ENCODE measurements around the gene DBX2.

Gene DBX2

DNA sequence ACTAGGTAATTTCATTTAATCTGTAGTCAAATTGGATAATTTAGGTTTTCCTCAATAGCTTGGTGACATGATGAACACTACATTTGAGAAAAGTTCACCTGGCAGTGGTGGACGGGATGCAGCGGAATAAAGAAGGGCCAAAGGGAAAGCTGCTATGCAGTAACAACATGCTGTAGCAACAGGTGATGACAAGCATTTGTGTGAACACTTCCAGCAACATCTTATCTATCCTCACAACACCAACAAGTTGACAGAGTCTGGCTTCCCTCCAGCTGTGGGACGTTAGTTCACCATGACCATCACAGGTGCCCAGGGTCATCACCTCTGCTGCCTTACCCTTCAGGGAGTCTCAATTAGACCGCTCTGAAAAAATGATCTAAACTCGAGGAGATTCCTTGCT lies 8.3 kb downstream of the DBX2 start:
- Histone ChIP-seq H4K20me1 (ENCODE audit: insufficient read depth, low read length) (no peaks in the 10 kb centered on the region), H3K79me2 (ENCODE audit: low read length) (no peaks in the 10 kb centered on the region), H2AFZ (ENCODE audit: low read length) (no peak overlapping the region), H3K9ac (ENCODE audit: low read length) (no peak overlapping the region), H3F3A (ENCODE audit: insufficient read depth, low read length) (no peaks in the 10 kb centered on the region), H3K4me3 (ENCODE audit: low read length) (no peak overlapping the region), H3K9me2 (replicated peaks; ENCODE audit: insufficient read depth, low read length) (no peaks in the 10 kb centered on the region), H3K36me3 (replicated peaks; ENCODE audit: insufficient read depth, low read length) (no peaks in the 10 kb centered on the region), H3K27ac (ENCODE audit: low read length) (no peak overlapping the region), H3K27me3 (replicated peaks; ENCODE audit: insufficient read depth, low read length) (no peaks in the 10 kb centered on the region), H3K9me3 (replicated peaks; ENCODE audit: insufficient read depth, low read length) (no peaks in the 10 kb centered on the region), H3K4me1 (ENCODE audit: low read length) (no peaks in the 10 kb centered on the region), H3K4me2 (ENCODE audit: low read depth, low read length) (no peak overlapping the region)
- TF ChIP-seq, protein P1, sequence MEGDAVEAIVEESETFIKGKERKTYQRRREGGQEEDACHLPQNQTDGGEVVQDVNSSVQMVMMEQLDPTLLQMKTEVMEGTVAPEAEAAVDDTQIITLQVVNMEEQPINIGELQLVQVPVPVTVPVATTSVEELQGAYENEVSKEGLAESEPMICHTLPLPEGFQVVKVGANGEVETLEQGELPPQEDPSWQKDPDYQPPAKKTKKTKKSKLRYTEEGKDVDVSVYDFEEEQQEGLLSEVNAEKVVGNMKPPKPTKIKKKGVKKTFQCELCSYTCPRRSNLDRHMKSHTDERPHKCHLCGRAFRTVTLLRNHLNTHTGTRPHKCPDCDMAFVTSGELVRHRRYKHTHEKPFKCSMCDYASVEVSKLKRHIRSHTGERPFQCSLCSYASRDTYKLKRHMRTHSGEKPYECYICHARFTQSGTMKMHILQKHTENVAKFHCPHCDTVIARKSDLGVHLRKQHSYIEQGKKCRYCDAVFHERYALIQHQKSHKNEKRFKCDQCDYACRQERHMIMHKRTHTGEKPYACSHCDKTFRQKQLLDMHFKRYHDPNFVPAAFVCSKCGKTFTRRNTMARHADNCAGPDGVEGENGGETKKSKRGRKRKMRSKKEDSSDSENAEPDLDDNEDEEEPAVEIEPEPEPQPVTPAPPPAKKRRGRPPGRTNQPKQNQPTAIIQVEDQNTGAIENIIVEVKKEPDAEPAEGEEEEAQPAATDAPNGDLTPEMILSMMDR (IDR thresholded peaks at IDR 0.05; ENCODE audit: low read length): no peak
- TF ChIP-seq EZH2phosphoT487 (IDR thresholded peaks at IDR 0.05; ENCODE audit: low read length) (no peak), EZH2 (optimal IDR thresholded peaks at IDR 0.05; ENCODE audit: low read depth, low read length) (no peak)
- DNase-seq: no peak

DNA sequence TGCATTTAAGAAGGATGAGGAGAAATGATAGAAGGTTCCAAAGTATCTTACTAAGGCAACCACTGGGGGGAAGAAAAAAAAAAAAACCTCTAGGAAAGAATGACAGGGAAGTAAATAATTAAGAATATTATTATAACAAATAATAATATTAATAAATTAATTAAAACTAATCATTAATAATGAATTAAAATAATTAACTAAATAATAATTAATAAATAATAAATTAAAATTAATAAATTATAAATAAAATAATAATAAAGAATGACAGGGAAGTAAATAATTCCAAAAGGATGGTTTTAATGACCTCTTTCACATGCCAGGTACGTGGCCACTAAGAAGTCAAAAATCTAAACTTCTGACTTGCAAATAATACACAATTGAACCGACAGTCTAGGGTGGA lies 9.9 kb downstream of the DBX2 start:
- Histone ChIP-seq H3K9me3 (replicated peaks; ENCODE audit: insufficient read depth, low read length) (no peaks in the 10 kb centered on the region), H2AFZ (ENCODE audit: low read length) (no peak overlapping the region), H3K27me3 (replicated peaks; ENCODE audit: insufficient read depth, low read length) (no peaks in the 10 kb centered on the region), H3F3A (ENCODE audit: insufficient read depth, low read length) (no peaks in the 10 kb centered on the region), H3K9ac (ENCODE audit: low read length) (no peak overlapping the region), H3K27ac (ENCODE audit: low read length) (no peak overlapping the region), H3K79me2 (ENCODE audit: low read length) (no peaks in the 10 kb centered on the region), H3K9me2 (replicated peaks; ENCODE audit: insufficient read depth, low read length) (no peaks in the 10 kb centered on the region), H4K20me1 (ENCODE audit: insufficient read depth, low read length) (no peaks in the 10 kb centered on the region), H3K4me1 (ENCODE audit: low read length) (no peaks in the 10 kb centered on the region), H3K4me2 (ENCODE audit: low read depth, low read length) (no peak overlapping the region), H3K36me3 (replicated peaks; ENCODE audit: insufficient read depth, low read length) (no peaks in the 10 kb centered on the region), H3K4me3 (ENCODE audit: low read length) (no peak overlapping the region)
- no peak for DNase-seq
- TF ChIP-seq, protein P1 (IDR thresholded peaks at IDR 0.05; ENCODE audit: low read length): no peak
- TF ChIP-seq EZH2 (optimal IDR thresholded peaks at IDR 0.05; ENCODE audit: low read depth, low read length) (no peak), EZH2phosphoT487 (IDR thresholded peaks at IDR 0.05; ENCODE audit: low read length) (no peak)

GRCh38 chr12:45039757-45040156 lies 11.1 kb downstream of the DBX2 start:
- Histone ChIP-seq H3F3A (ENCODE audit: insufficient read depth, low read length) (no peaks in the 10 kb centered on the region), H2AFZ (ENCODE audit: low read length) (no peak overlapping the region), H3K9ac (ENCODE audit: low read length) (no peak overlapping the region), H3K36me3 (replicated peaks; ENCODE audit: insufficient read depth, low read length) (no peaks in the 10 kb centered on the region), H3K4me2 (ENCODE audit: low read depth, low read length) (no peak overlapping the region), H3K4me1 (ENCODE audit: low read length) (no peaks in the 10 kb centered on the region), H4K20me1 (ENCODE audit: insufficient read depth, low read length) (no peaks in the 10 kb centered on the region), H3K4me3 (ENCODE audit: low read length) (no peak overlapping the region), H3K9me2 (replicated peaks; ENCODE audit: insufficient read depth, low read length) (no peaks in the 10 kb centered on the region), H3K79me2 (ENCODE audit: low read length) (no peaks in the 10 kb centered on the region), H3K27me3 (replicated peaks; ENCODE audit: insufficient read depth, low read length) (no peaks in the 10 kb centered on the region), H3K27ac (ENCODE audit: low read length) (no peak overlapping the region), H3K9me3 (replicated peaks; ENCODE audit: insufficient read depth, low read length) (no peaks in the 10 kb centered on the region)
- TF ChIP-seq, protein P1 (IDR thresholded peaks at IDR 0.05; ENCODE audit: low read length): no peak
- TF ChIP-seq EZH2 (optimal IDR thresholded peaks at IDR 0.05; ENCODE audit: low read depth, low read length) (no peak), EZH2phosphoT487 (IDR thresholded peaks at IDR 0.05; ENCODE audit: low read length) (no peak)
- DNase-seq: no peak

All from MM.1S (cell line).